Tibial artery (tissue), 4 donors: Measurements from ENCODE around the gene KCTD3.

Experiments used
- DNase-seq, 2 donors: peaks; one replicate each; pipeline ENCODE4 v3.0.0-alpha.2; 2019
- H3K27ac ChIP-seq, 2 donors: fragments of 200-600 bp; sonication (generic) in 1 of 2; 1 replicate in 1 of 2; 2 replicates in 1 of 2; pipeline ENCODE4 v1.5.1; 2018 to 2019; ENCODE audit warnings: mild to moderate bottlenecking in 1 of 2
- H3K27me3 ChIP-seq, 2 donors: fragments of 200-600 bp; sonication (generic) in 1 of 2; one replicate each; pipeline versions ENCODE4 v1.5.1 to v1.6.0; 2016 to 2019
- H3K36me3 ChIP-seq, 3 donors: fragments of 200-600 bp; sonication (generic) in 2 of 3; one replicate each; pipeline ENCODE4 v1.5.1; 2016 to 2019; ENCODE audit warnings: mild to moderate bottlenecking in 2 of 3
- H3K4me1 ChIP-seq, 4 donors: fragments of 200-600 bp; sonication (generic) in 2 of 4; 1 replicate in 3 of 4; 2 replicates in 1 of 4; pipeline ENCODE4 v1.5.1; 2016 to 2019
- H3K4me3 ChIP-seq, 2 donors: fragments of 200-600 bp; sonication (generic) in 1 of 2; 1 replicate in 1 of 2; 2 replicates in 1 of 2; pipeline ENCODE4 v1.5.1; 2018 to 2019; ENCODE audit warnings: mild to moderate bottlenecking in 2 of 2
- H3K9me3 ChIP-seq, 3 donors: fragments of 200-600 bp; sonication (generic) in 1 of 3; one replicate each; pipeline ENCODE4 v1.5.1; 2016 to 2019
- intact Hi-C: fragments of 100-400 bp; cut with DNase I; formaldehyde crosslinking; loops from one replicate; pipeline ENCODE4 v1.15.0; 2023; ENCODE audit warnings: low total_unique reads
- TF ChIP-seq, protein P1 (sequence below), 2 experiments: fragments of 200-600 bp in 1 of 2; fragments of 450-650 bp in 1 of 2; IDR thresholded peaks; one replicate each; pipeline ENCODE4 v1.5.1; 2017 to 2019; ENCODE audit warnings: antibody characterized with exemption in 2 of 2, mild to moderate bottlenecking in 1 of 2, moderate library complexity in 1 of 2

The KCTD3 gene

DNA sequence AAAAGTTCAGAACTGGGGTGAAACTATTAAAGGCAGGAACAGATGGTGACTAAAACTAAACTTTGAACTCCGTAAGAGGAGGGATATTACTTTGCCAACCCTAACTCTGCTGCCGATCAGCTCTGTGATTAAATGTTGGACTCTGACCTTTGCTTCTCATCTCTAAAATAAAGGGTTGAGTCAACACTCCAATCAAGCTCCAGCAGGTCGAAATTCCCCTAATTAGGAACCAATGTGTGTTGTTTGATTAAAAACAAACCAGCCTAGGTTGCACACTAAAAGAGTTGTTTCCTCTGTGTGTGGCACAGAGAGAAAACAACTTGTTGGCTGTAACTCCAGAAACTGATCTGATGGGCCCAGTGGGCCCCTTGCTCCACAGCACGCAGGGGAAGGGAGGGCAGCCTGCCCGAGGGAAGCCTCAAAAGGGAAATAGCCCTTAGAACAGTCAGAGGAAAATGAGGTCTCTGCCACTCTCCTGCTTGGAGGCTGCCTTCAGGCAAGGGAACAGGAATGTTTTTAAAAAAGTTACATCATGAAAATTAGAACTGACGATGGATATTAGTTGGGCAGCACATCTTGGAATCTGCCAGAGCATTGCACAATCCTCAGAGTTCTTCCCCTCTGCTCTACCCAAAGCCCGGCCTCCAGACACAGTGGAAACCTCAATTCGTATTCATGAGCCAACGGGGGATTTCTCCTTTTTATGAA lies 69.3 kb downstream of the KCTD3 start:
- Histone ChIP-seq H3K27me3 (no peaks in the 10 kb centered on the region), H3K4me1 (peaks cover 0 to 14% (median 9%) of the 10 kb centered on the region in 4 donors), H3K9me3 (no peaks in the 10 kb centered on the region), H3K27ac (peak overlapping the region; percentile 52 to 53), H3K4me3 (peak overlapping the region; percentile 29 to 37), H3K36me3 (no peaks in the 10 kb centered on the region)
- DNase-seq, result peak; percentile 44 to 69
- intact Hi-C loops, result no loop called here
- TF ChIP-seq, protein P1, sequence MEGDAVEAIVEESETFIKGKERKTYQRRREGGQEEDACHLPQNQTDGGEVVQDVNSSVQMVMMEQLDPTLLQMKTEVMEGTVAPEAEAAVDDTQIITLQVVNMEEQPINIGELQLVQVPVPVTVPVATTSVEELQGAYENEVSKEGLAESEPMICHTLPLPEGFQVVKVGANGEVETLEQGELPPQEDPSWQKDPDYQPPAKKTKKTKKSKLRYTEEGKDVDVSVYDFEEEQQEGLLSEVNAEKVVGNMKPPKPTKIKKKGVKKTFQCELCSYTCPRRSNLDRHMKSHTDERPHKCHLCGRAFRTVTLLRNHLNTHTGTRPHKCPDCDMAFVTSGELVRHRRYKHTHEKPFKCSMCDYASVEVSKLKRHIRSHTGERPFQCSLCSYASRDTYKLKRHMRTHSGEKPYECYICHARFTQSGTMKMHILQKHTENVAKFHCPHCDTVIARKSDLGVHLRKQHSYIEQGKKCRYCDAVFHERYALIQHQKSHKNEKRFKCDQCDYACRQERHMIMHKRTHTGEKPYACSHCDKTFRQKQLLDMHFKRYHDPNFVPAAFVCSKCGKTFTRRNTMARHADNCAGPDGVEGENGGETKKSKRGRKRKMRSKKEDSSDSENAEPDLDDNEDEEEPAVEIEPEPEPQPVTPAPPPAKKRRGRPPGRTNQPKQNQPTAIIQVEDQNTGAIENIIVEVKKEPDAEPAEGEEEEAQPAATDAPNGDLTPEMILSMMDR (IDR thresholded peaks at IDR 0.05), result no peak

DNA sequence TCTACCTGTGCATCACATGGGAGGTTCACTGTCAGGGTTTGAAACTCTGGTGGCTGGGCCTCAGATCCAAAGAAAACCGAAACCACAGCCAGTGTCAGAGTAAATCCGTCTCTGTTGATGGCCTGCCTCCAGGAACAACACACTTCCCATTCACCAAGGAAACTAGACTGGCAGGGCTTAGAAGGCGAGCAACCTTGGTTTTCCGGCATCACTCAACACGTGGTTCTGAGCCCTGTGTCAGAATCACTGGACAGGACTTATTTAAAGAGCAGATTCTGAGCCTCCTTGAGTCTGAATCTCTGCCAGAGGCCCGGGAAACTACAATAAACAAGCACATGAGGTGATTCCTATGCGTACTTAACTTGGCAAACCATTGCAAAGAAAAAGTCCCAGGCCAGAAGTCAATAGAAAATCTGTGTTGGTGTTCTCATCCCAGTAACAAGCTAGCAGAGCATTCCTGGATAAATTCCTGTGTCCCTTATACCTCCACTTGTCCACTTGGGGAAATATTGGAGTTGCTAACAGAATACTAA lies 70.0 kb downstream of the KCTD3 start:
- DNase-seq, result peak; percentile 65 to 85
- Histone ChIP-seq H3K9me3 (no peaks in the 10 kb centered on the region), H3K36me3 (no peaks in the 10 kb centered on the region), H3K4me3 (peak overlapping the region; percentile 29 to 37), H3K4me1 (peaks cover 0 to 14% (median 9%) of the 10 kb centered on the region in 4 donors), H3K27me3 (no peaks in the 10 kb centered on the region), H3K27ac (peak overlapping the region; percentile 52 to 53)
- intact Hi-C loops, result no loop called here
- TF ChIP-seq, protein P1 (IDR thresholded peaks at IDR 0.05), result no peak

DNA sequence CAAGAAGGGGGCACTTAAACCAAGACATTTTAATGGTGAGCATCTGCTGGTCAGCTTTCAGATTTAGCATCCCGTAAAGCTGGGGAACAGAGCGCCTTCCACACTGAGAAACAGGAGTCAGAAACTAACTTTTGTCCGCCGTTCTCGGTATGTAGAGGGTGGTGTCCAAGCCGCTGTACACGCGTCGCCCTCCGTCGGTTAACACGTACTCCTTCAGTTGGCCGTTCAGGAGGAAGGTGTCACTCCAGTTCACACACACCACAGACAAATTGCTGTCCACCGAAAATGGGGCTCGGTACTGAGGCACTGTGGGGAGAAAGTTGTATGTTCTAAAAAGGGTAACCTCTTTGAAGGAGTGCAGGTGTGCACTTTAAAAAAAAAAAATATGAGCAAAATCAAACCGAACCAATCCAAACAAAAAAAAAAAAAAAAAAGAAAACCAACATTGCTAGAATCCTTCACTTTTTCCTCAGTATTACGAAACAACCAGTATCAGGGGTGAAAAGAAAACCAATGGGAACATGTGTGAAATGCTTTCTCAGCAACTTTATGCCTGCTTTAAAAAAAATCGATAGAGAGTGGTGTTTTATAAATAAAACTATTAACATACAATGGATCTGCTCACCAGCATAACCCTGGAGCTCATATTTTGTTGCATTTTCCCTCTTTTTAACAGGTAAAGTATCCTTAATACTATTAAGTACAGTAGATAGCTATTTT lies 73.5 kb downstream of the KCTD3 start:
- DNase-seq, result no peak
- intact Hi-C loops, result no loop called here
- Histone ChIP-seq H3K27me3 (no peaks in the 10 kb centered on the region), H3K9me3 (no peaks in the 10 kb centered on the region), H3K4me1 (peaks cover 0 to 14% (median 9%) of the 10 kb centered on the region in 4 donors), H3K36me3 (no peaks in the 10 kb centered on the region), H3K27ac (no peak overlapping the region), H3K4me3 (no peak overlapping the region)
- TF ChIP-seq, protein P1 (IDR thresholded peaks at IDR 0.05), result no peak

DNA sequence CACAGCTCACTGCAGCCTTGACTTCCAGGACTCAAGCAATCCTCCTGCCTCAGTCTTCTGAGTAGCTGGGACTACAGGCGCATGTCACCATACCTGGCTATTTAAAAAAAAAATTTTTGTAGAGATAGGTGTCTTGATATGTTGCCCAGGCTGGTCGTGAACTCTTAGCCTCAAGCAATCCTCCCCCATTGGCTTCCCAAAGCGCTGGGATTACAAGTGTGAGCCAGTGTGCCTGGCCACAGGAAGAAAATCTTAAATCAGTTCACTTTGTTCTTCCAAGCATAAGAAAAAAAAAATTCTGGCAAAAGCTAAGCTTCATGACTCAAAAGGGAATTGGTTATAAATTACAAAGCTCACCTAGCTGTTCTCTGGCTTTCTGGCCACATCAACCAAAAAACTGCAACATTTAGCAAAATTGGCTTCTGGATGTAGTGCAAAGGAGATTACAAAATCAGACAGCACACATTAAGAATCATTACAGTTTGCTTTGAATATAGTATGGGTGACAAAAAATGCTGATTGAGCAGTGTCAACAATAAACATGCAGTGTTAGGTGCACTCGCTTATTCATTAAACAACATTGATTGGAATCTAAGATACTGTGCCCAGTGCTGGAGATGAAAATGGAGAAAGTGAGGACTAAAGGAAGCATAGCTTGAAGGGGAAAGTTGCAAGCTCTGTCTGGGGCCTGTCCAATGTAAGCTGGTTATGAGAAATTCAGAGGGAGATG lies 76.7 kb downstream of the KCTD3 start:
- no peak for DNase-seq
- no peaks in the 10 kb centered on the region for H3K9me3 ChIP-seq
- no peaks in the 10 kb centered on the region for H3K36me3 ChIP-seq
- TF ChIP-seq, protein P1 (IDR thresholded peaks at IDR 0.05), result no peak
- no peaks in the 10 kb centered on the region for H3K27me3 ChIP-seq
- intact Hi-C loops, result no loop called here
- no peaks in the 10 kb centered on the region for H3K4me1 ChIP-seq
- H3K4me3 ChIP-seq, result no peak overlapping the region
- no peak overlapping the region for H3K27ac ChIP-seq

DNA sequence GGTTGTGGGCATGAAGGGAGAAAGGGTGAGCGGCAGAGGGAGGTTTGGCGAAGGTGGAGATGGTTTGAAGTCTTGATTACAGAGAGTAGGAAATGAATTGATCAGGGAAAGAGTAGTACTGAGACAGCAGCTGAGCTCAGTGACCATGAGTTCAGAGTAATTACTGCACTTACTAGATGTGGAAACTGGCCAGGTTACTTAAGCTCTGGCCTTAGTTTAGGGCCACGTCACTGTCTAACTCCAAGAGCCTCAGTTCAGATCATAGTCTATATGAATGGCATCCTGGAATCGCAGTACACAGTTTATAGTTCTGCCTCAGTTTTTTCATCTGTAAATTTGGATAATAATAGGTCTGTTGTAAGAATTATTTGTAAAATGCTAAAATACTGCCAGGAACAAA lies 78.1 kb downstream of the KCTD3 start:
- TF ChIP-seq, protein P1 (IDR thresholded peaks at IDR 0.05), result no peak
- intact Hi-C loops, result no loop called here
- Histone ChIP-seq H3K9me3 (no peaks in the 10 kb centered on the region), H3K36me3 (no peaks in the 10 kb centered on the region), H3K4me1 (no peaks in the 10 kb centered on the region), H3K27me3 (no peaks in the 10 kb centered on the region), H3K4me3 (no peak overlapping the region), H3K27ac (no peak overlapping the region)
- DNase-seq, result no peak
